Endothelial cell of umbilical vein (primary cell): ENCODE data around the gene SENP6.

Experiments
- EZH2 ChIP-seq: IDR thresholded peaks from 2 replicates; pipeline ENCODE4 v1.6.1; 2012; ENCODE audit warnings: borderline replicate concordance, low read depth, mild to moderate bottlenecking, moderate library complexity, low read length, inconsistent platforms; ENCODE audit not compliant: severe bottlenecking
- MYC ChIP-seq: IDR thresholded peaks from one replicate; pipeline ENCODE4 v1.6.1; 2011; ENCODE audit warnings: mild to moderate bottlenecking, low read depth, low read length
- POLR2A ChIP-seq: IDR thresholded peaks from 2 replicates; pipeline ENCODE4 v1.6.1; 2012; ENCODE audit warnings: low read depth, mild to moderate bottlenecking, control low read depth, low read length
- POLR2AphosphoS5 ChIP-seq: IDR thresholded peaks from 2 replicates; pipeline ENCODE4 v1.6.1; 2012; ENCODE audit warnings: low read depth, mild to moderate bottlenecking, control low read depth, low read length, moderate library complexity; ENCODE audit not compliant: insufficient read depth
- TF ChIP-seq, protein P1 (sequence below), 2 donors: IDR thresholded peaks; 1 replicate in 1 of 2; 2 replicates in 1 of 2; pipeline ENCODE4 v1.5.1; 2011; ENCODE audit warnings: low read length in 2 of 2, mild to moderate bottlenecking in 2 of 2, moderate library complexity in 2 of 2, control low read depth in 1 of 2, inconsistent platforms in 1 of 2, low read depth in 1 of 2; ENCODE audit not compliant: insufficient read depth in 1 of 2; ENCODE audit errors: extremely low read depth in 1 of 2

DNA sequence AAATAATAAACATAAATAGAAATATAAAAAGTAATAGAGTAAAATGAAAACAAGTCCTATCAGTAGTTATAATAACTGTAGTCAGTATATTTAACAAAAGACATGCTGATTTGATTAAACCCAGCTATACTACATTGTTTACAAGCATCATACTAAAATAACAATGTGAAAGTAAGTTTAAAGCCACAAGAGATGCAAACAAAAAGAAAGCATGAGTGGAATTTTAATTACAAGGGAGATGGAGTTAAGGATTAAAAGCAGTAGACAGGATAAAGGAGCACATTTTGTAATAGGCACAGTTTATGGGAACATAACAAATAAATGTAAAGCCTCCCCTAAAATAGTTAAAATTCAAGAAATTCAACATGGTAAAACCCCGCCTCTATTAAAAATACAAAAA, 41.5 kb downstream of the SENP6 start:
- TF ChIP-seq, protein P1, sequence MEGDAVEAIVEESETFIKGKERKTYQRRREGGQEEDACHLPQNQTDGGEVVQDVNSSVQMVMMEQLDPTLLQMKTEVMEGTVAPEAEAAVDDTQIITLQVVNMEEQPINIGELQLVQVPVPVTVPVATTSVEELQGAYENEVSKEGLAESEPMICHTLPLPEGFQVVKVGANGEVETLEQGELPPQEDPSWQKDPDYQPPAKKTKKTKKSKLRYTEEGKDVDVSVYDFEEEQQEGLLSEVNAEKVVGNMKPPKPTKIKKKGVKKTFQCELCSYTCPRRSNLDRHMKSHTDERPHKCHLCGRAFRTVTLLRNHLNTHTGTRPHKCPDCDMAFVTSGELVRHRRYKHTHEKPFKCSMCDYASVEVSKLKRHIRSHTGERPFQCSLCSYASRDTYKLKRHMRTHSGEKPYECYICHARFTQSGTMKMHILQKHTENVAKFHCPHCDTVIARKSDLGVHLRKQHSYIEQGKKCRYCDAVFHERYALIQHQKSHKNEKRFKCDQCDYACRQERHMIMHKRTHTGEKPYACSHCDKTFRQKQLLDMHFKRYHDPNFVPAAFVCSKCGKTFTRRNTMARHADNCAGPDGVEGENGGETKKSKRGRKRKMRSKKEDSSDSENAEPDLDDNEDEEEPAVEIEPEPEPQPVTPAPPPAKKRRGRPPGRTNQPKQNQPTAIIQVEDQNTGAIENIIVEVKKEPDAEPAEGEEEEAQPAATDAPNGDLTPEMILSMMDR (IDR thresholded peaks at IDR 0.05; ENCODE audit: extremely low read depth in 1 of 2, insufficient read depth in 1 of 2, low read depth in 1 of 2, low read length in 2 of 2): no peak
- TF ChIP-seq EZH2: no peak
- no peak for TF ChIP-seq POLR2AphosphoS5
- no peak for TF ChIP-seq MYC
- TF ChIP-seq POLR2A: no peak
